ENCODE measurements around the gene PLAAT2.
"Not testable (repeated sequence)": the region's sequence is repeated elsewhere in the genome, so short reads cannot be mapped to it uniquely, and the experiment has no call there.

PLAAT2 gene

DNA sequence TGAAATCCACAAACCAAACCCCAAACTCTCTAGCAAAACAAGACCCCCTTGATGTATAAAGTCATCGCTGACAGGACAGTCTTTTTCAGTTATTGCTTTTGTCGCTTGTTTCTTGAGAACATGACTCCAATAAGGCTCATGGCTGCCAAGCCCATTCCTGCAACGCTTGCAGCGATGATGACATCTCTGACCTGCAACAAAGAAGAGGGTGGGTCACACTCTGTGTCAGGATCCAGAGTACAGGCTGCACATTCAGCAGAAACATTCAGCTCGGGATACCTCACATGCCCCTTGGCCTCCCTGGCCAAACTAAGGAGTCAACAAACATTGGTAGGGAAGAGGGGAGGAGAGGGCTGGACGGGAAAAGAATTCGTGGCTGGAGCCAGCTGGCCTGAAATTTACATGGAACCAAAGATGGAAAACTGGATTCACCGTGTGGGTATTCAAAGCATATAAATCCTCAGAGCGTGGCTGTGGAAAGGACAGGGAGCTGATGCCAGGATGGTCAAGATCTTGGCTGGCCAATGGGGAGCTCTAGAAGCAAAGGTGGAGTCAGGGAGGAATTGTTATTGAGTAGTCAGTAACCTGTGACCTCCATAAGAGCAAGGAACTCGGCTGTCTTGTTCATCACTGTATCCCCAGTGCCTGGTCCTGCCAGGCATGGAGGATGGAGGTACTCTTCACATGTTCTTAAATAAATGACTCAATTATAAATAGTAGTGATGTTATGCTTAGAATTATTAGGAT, 11.8 kb upstream of the PLAAT2 start:
- no peak for DNase-seq

DNA sequence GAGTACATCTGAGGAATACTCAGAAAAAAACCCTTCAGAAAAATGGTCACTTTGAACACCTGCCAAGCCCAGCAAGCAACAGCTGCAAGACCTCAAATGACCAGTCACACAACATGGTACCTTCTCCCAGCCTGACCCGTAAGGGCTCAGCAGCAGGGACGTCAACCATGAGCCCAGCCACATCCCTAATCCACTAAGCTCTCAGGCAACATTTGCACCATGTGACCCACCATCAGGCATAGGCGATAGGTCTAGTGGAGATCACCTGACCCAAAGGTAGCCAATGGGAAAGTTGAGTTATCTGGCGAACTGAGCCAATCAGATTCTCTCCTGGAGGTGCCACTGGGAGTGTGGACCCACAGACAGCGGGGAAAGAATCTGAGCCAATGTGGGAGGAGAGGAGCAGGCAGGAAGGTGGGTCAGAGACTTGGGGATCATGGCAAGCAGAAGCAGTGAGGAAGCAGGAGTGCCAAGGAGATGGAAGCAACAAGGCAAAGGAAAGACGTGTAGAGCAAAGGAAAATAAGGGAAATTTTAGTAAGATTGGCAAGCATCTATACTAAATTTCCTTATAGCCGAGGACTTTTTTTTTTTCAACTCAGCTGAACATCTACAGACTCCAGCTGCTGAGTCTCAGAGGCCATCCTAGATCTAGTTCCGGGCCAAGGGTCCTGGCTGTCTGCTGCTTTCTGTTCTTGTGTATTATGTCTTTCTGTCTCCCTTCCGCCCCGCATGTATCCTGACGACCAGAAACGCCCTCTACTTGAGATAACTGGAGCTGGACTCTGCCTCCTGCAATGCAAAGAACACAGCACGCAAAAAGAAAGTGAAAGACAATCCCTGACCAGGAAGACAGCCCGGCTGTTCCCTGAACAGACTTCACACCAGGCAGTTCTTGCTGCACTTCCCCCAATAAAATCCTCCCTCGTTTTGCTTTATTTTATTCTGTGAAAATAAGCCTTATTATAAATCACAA, 11.0 kb upstream of the PLAAT2 start:
- peak; percentile 66 for DNase-seq

DNA sequence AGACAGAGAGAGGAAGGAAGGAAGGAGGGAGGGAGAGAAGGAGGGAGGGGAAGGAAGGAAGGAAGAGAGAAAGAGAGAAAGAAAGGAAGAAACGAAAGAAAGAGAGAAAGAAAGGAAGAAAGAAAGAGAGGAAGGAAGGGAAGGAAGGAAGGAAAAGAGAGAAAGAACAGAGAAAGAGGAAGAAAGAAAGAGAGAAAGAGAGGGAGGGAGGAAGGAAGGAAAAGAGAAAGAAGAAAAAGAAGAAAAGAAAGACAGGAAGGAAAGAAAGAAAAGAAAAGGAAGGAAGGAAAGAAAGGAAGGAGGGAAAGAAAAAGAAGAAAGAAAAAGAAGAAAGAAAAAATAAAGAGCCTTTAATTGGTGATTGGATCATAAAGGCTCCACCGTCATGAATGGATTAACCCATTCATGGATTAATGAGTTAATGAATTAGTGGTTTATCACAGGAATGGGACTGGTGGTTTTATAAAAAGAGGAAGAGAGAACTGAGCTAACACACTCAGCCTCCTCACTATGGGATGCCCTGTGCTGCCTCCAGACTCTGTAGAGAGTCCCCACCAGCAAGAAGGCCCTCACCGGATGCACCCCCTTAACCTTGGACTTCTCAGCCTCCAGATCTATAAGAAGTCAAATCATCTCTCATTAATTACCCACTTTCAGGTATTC, 9.0 kb upstream of the PLAAT2 start:
- no peak for DNase-seq

DNA sequence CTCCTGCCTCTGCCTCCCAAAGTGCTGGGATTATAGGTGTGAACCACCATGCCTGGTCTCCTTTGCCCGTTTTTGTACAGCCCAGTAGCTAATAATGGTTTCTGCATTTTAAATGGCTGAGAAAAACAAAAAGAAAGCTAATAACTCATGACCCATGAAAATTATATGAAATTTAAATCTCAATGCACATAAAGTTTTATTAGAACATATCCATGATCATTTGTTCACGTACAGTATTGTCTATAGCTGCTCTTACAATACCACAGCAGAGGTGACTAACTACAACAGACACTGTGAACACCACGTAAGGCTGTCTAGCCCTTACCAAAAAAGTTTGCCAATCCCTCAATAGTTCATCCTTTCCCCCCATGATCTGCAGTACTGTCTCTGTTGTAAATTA, 6.4 kb upstream of the PLAAT2 start:
- DNase-seq, result no peak

DNA sequence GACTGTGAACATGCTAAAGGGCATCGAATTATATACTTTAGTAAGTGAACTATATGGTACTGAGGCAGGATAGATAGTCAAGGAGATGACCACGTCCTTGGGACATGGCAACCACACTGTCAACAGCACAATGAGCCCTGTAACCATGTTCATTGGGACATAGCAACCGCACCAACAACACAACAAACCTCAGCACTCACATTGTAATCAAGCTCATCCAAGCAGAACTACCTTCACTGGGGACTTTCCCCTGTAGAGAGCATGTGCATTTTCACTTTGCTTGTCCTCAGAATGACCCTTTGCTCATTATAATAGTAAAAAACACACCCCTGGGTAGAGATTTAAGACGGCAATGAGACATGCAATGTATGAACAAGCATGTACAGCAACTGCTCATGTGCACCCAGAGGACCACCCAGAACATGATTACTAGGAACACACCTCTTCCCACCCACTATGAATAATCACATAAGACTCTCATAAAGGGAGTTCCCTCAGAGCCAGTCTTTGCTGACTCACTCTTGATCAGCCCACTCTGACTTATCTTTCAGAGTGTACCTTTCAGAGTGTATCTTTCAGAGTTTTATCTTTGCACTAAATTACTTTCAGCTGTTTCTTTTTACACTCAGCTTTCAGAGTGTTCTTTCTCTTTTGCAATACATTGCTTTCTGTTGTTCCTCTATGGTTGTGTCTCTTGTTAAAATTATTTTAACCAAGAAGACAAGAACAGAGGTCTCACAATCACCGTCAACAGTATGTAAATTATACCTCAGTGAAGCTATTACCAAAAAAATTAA, 4.1 kb upstream of the PLAAT2 start:
- DNase-seq, result peak; percentile 95

DNA sequence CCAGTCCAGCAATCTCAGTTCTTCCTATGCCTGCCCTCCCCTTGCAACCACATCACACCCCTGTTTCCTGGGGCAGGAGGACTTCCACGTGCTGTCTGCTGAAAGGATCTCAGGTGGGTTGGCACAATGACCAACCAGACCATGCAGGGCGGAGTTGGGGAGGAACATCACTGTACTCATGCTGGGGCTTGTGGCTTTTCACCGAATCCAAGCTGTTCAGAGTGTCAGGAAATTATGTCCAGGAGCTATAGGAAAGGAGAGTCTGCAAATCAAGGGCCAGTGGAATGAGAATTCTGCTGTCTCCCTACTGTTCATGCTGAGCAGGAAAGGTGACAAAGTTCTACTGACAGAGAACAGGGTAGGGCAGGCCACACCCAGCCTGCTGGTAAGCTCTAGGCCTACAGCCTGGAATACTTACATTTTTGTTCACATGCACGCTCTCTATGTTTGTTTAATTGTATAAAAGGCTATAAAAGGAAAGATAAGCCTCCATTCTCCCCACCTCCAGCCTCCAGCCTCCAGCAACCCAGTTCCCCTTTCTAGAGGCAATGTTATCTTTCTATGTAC, 1.7 kb upstream of the PLAAT2 start:
- no peak for DNase-seq

DNA sequence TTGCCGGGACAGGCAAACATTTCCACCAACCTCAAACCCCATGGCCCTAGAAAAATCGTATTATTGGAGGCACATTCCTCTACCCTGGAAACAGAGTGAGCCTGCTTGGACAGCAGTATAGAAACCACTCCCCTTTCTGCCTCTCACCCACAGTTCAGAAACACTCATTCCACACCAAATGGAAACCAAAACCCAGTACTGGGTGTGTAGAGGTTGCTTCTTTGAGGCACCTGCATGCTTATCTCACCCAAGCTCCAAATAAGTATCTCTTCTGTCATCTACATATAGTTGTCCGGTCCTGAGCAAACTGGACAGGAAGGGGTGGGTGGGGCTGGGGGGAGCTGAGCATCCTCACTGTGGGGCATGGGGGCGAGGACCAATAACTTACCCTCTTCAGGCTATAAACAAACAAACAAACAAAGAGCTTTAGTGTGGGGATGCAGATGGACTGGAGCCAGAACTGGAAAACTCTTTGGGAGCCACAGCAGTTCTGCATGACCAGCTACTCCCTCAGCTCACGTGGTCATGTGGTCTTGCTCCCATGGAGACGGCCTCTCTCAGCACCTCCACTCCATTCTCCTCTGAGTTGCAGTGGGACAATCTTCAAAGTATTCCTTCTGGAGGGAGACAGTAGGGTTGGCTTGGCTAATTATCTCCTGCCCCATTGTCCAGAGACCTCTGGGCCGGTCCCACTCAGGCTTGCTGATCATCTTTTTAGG, 1.0 kb upstream of the PLAAT2 start:
- DNase-seq, result peak; percentile 58

DNA sequence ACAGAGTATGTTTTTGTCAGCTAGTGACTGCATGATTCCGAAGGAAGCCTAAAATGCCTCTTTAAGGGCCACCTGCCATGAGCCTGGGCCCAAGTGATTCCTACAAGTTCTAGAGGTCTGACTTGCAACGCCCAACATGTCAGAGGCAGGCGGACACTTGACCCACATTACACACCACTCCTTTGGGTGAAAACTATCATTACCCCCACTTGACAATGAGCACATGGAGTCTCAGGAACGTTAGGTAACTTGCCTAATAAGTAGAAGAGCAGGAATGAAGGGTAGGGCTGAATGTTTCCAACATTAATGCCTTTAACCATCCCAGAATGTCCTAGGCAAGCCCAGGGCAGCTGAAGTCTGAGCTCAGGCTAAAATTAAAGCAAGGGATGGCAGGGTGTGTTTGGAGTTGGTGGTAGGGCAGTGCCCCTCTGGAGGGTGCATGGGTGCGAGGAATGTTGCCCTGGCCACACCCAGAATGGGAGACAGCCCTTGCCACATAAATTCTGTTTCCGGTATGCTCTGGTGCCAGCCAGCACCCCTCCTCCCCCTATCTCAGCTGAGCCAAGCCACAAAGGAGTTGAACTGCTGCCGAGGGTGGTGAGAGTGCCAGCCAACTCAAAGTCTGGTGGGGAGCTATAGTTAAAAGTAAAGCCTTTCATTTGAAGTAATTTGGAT, 2.5 kb downstream of the PLAAT2 start:
- peak; percentile 56 for DNase-seq

DNA sequence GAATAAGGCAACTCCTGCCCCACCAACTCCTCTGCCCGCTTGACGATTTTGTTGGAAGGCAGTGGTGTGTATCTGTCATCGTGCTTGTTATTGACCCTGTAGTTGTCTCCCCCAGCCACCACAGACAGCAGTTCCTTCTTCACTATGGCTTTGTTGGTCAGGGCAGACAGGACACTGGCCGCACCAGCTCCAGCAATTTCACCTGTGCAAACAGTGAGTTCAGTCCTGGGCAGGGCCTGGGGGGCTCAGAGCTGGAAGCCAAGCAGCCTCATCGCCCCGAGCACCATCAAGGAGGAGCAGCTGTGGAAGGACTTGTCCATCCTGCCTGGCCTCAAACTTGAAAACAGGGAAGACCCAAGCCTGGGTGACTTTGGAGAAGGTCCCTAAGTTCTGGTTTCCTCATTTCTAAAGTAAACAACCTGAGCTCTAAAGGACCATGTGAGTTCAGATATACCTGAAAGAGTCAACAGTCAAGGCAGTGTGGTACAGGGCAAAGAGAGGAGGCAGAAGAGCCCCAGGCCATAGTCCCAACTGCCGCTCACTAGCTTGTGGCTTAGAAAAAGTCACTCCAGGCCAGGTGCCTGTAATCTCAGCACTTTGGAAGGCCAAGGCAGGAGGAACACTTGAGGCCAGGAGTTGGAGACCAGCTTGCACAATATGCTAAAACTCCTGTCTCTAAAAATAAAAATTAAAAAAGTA, 4.6 kb downstream of the PLAAT2 start:
- no peak for DNase-seq

DNA sequence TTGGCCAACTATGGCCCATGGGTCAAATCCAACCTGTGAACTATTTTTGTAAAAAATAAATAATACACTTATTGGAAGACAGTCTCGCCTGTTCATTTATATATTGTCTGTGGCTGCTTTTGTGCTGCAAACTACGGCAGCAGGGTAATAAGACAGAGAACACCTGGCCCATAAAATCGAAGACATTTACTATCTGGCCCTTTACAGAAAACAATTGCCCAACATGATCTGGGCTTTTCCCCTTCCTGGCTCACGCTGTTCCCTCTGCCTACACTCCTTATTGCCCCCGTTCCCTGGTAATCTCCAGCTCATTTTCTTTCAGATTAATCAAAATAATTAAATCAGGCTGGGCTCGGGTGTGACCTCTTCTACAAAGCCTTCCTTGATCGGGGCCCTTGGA, 5.6 kb downstream of the PLAAT2 start:
- no peak for DNase-seq

DNA sequence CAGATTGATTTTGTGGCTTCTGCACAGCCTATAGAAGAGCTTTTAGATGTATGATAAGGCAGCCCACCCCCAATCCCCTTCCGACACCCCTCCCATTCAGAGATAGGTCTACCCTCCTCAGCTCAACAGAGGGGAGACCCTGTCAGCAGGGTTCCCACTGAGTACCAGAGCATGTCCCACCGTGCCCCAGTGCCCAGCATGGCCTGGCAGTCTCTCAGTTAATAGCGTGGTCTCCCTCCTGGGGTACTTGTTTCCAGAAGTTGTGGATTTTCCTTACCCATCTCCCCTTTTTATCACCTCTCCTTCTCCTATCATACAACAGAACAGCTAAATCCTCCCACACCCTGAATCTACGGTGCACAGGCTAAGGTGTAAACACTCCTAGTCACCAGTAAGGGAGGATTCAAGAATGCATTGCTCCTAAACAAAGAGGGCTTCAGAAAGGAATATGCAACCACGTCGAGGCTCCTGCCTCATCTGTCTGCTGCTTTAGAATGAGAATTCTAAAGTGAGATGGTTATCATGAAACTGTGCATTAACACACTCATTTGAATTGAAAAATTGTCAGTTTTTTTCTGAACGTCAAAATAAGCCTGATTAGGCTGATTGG, 6.7 kb downstream of the PLAAT2 start:
- no peak for DNase-seq

DNA sequence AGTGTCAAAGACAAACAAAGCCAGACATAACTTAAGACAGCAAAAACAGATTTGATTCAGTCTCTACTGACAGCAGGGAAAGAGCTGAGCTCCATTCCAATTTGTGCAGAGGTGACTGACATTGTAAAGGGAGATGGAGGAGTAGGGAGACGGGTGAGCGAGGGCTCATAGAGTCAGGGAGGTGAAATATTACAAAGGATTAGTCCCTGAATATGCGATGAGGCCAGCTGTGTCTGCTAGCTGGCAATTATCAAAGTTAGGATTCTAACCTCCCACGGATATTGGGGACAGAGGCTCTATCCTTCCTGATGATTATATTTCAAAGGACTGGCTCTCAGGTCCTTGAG, 8.3 kb downstream of the PLAAT2 start:
- DNase-seq, result no peak

DNA sequence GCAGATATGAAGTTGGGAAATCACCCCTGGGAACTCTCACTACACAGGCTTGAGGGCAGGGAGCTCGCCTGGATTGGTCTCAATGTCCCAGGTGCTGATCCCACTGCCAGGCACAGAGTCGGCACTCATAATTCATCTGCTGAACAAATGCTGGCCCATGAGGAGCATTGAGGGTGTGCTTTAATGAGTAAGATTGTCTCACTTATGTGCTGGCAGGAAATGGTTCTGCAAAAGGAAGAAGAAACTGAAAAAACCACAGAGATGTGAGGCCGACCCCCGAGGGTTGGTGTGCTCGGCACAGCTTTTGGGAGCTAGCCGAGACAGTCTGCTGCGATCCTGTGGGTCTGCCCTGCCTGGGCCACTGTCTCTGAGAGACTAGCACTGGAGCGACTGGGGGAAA, 9.4 kb downstream of the PLAAT2 start:
- peak; percentile 77 for DNase-seq

DNA sequence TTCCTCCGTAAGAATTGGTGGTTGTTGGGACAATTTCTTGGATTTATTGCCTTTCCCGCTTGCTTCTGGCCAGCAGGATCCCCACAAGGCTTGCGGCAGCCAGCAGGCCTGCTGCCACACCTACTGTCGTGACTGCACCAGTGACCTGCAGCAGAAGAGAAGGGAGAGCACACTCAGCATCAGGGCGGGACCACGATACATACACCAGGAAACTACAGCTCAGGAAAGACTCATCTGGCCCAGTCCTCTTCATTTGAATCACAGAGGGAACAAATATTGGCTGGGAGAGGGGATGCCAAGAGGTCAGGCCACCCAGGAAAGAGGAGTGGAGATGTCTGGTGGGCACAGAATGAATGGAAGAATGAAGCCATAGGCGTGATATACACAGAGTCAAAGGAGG, 10.3 kb downstream of the PLAAT2 start:
- DNase-seq, result no peak

DNA sequence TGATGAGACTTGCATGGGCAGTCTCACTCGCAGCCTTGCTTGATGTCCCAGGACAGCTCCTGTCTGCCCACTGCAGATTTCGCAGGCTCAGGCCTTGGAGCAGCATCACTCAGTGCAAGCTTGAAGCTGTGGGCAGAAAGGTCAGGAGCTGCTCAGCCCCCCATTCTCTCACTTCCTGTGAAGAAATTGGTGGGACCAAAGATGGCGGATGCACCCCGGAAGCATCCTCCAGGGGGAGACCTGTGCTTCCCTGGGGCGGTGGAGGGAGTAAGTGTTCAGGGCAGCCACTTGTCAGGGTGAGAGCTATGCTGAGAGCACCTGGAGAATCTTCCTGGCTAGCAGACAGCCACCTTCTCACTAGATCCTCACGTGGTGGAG, 11.3 kb downstream of the PLAAT2 start:
- DNase-seq, result peak; percentile 50

DNA sequence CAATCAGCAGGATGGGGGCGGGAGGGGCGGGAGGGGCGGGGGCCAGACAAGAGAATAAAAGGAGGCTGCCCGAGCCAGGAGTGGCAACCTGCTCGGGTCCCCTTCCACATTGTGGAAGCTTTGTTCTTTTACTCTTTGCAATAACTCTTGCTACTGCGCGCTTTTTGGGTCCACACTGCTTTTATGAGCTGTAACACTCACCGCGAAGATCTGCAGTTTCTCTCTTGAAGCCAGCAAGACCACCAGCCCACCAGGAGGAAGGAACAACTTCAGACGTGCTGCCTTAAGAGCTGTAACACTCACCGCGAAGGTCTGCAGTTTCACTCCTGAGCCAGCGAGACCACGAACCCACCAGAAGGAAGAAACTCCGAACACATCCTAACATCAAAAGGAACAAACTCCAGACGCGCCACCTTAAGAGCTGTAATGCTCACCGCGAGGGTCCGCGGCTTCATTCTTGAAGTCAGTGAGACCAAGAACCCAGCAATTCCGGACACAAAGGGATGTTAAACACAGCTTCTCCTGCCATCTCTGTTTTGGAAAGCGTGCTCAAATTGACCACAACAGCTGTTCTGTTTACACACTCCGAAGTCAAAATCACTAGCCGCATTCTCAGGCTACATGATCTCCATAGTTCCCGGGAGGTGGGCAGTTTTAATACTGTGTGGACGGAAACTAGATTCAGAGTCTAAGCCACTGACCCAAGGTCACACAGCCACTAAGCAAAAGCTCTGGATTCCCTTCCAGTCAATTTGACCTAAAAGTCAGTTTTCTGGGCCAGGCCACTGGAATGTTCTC, 11.9 kb downstream of the PLAAT2 start:
- DNase-seq, result peak; percentile 63

DNA sequence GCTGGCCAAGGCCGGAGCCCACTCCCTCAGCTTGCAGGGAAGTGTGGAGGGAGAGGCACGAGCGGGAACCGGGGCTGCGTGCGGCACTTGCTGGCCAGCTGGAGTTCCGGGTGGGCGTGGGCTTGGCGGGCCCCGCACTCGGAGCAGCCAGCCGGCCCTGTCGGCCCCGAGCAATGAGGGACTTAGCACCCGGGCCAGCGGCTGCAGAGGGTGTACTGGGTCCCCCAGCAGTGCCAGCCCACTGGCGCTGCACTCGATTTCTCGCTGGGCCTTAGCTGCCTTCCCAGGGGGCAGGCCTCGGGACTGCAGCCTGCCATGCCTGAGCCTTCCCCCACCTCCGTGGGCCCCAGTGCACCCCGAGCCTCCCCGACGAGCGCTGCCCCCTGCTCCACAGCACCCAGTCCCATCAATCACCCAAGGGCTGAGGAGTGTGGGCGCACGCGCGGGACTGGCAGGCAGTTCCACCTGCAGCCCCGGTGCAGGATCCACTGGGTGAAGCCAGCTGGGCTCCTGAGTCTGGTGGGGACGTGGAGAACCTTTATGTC, 13.0 kb downstream of the PLAAT2 start:
- not testable (repeated sequence) for DNase-seq

DNA sequence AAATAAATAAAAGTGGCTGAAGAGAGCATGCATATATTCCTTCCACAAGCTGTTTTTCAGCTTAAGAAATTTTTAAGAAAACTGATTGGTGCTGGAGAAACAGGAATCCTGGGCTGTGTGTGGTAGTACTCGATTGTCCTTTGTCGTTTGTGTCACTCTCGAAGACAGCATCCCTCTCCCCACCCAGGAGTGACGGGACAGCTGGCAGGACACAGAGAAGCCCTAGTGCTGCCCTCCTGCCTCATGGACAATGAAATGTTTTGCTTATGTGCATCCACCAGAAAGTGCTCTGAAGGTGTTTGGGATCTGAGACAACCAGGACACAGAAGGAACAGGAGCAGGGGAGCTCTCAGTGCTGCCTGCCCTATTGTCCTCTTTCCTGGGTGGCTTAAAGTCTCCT, 13.8 kb downstream of the PLAAT2 start:
- no peak for DNase-seq

DNA sequence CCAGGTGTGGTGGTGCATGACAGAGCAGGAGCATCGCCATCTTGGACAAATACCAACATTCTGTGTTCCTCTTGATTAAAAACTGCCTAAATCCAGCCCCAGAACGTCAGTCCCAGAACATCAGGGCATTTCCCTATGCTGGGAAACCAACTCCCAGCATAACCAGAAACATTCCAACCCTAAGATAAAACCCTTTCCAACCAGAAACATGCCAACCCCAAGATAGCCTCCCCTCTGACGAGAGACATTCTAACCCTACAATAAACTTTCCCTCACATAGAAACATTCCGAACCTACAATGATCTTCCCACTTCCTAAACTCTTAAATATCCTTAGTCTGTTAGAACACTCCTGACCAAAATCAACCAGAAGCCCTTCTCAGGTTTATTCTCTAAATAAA, 15.0 kb downstream of the PLAAT2 start:
- DNase-seq, result no peak

Measured in CD4-positive, alpha-beta T cell treated with Interleukin-17A for 1 hour (primary cell).